Endothelial cell of umbilical vein (primary cell): ENCODE measurements around the gene SRA1. TPM values are rescaled to one million over a fixed set of nuclear protein-coding genes. Genes with fewer than 3 reads are reported as not detected.
A peak's percentile ranks its signal among the peaks of the same experiment; 100 is the strongest.

Experiments
- BruUV-seq: library from RNA; stranded (reverse); fragments of 400-500 nt; replicated peaks from 2 replicates; lab custom pipeline; 2021; lab: Mats Ljungman, UMichigan
- CTCF ChIA-PET: fragments of 300-600, 350-600 bp; sonication (Branson Sonifier 250); formaldehyde crosslinking; loops from one replicate; lab custom pipeline; 2021; ENCODE audit warnings: antibody characterized with exemption, inconsistent platforms; lab: Charles Lee
- POLR2A ChIA-PET: fragments of 300-600, 350-600 bp; sonication (Branson Sonifier 250); formaldehyde crosslinking; loops from one replicate; lab custom pipeline; 2021; ENCODE audit warnings: antibody characterized with exemption, inconsistent platforms; lab: Charles Lee
- DNase-seq: peaks from one replicate; pipeline ENCODE4 v3.0.0-alpha.2; 2011; ENCODE audit warnings: low read depth, low spot score
- FAIRE-seq: peaks from 2 replicates; lab custom pipeline; 2011; peaks lifted over from hg19 to GRCh38; lab: Jason Lieb, UNC
- H2AFZ ChIP-seq: 2 replicates; pipeline ENCODE4 v1.6.0; 2012; ENCODE audit warnings: low read depth, low read length, control low read depth, inconsistent platforms
- H3K27ac ChIP-seq: 2 replicates; pipeline ENCODE4 v1.5.1; 2011; ENCODE audit warnings: low read depth, mild to moderate bottlenecking, control low read depth, low read length, moderate library complexity; ENCODE audit not compliant: insufficient read depth
- H3K27me3 ChIP-seq, 2 experiments: 2 replicates each; pipeline versions ENCODE4 v1.6.0 to v1.6.1; 2011; ENCODE audit warnings: low read length in 2 of 2, mixed read lengths in 1 of 2; ENCODE audit not compliant: control insufficient read depth in 2 of 2, insufficient read depth in 2 of 2
- H3K36me3 ChIP-seq, 2 experiments: 2 replicates in 1 of 2; 3 replicates in 1 of 2; pipeline ENCODE4 v1.5.1; 2011; ENCODE audit warnings: low read length in 2 of 2, mild to moderate bottlenecking in 1 of 2, moderate library complexity in 1 of 2; ENCODE audit not compliant: control insufficient read depth in 2 of 2, insufficient read depth in 2 of 2; ENCODE audit errors: extremely low read depth in 1 of 2
- H3K4me1 ChIP-seq: 3 replicates; pipeline ENCODE4 v1.5.1; 2011; ENCODE audit warnings: mild to moderate bottlenecking, low read length; ENCODE audit not compliant: control insufficient read depth, insufficient read depth; ENCODE audit errors: extremely low read depth
- H3K4me2 ChIP-seq: 2 replicates; pipeline ENCODE4 v1.6.1; 2011; ENCODE audit warnings: low read length, control low read depth, mixed read lengths; ENCODE audit not compliant: insufficient read depth
- H3K4me3 ChIP-seq, 3 experiments: fragments of 200-600 bp in 1 of 3; sonication (generic), shearing (Covaris generic) in 1 of 3; replicated peaks in 1 of 3; 2 replicates each; pipeline ENCODE4 v1.5.1; 2011 to 2016; ENCODE audit warnings: control low read depth in 3 of 3, low read length in 3 of 3, mild to moderate bottlenecking in 2 of 3, inconsistent platforms in 1 of 3, low read depth in 1 of 3, moderate library complexity in 1 of 3; ENCODE audit not compliant: insufficient read depth in 1 of 3
- H3K79me2 ChIP-seq: 2 replicates; pipeline ENCODE4 v1.6.0; 2012; ENCODE audit warnings: low read length, inconsistent platforms; ENCODE audit not compliant: control insufficient read depth, insufficient read depth
- H3K9ac ChIP-seq: replicated peaks from 2 replicates; pipeline ENCODE3; 2011; ENCODE audit warnings: low read length, control low read depth; ENCODE audit not compliant: insufficient read depth; ENCODE audit errors: extremely low read depth
- H3K9me1 ChIP-seq: replicated peaks from 3 replicates; pipeline ENCODE4 v1.6.0; 2011; ENCODE audit warnings: mild to moderate bottlenecking, low read length; ENCODE audit not compliant: control insufficient read depth, insufficient read depth; ENCODE audit errors: extremely low read depth
- H3K9me3 ChIP-seq: replicated peaks from 2 replicates; pipeline ENCODE4 v1.5.1; 2012; ENCODE audit warnings: low read length, inconsistent platforms; ENCODE audit not compliant: control insufficient read depth, insufficient read depth
- H4K20me1 ChIP-seq: replicated peaks from 2 replicates; pipeline ENCODE3; 2011; ENCODE audit warnings: mild to moderate bottlenecking, low read length; ENCODE audit not compliant: control insufficient read depth, insufficient read depth; ENCODE audit errors: extremely low read depth
- CTCF ChIP-seq, 2 donors: IDR thresholded peaks; 1 replicate in 1 of 2; 2 replicates in 1 of 2; pipeline ENCODE4 v1.5.1; 2011; ENCODE audit warnings: low read length in 2 of 2, mild to moderate bottlenecking in 2 of 2, moderate library complexity in 2 of 2, control low read depth in 1 of 2, inconsistent platforms in 1 of 2, low read depth in 1 of 2; ENCODE audit not compliant: insufficient read depth in 1 of 2; ENCODE audit errors: extremely low read depth in 1 of 2
- EZH2 ChIP-seq: IDR thresholded peaks from 2 replicates; pipeline ENCODE4 v1.6.1; 2012; ENCODE audit warnings: borderline replicate concordance, low read depth, mild to moderate bottlenecking, moderate library complexity, low read length, inconsistent platforms; ENCODE audit not compliant: severe bottlenecking
- FOS ChIP-seq: IDR thresholded peaks from 2 replicates; pipeline ENCODE4 v1.6.1; 2011; ENCODE audit warnings: mild to moderate bottlenecking, low read length, moderate library complexity, borderline replicate concordance; ENCODE audit not compliant: insufficient read depth
- GATA2 ChIP-seq: IDR thresholded peaks from 2 replicates; pipeline ENCODE4 v1.7.0; 2011; ENCODE audit warnings: low read depth, mild to moderate bottlenecking, moderate library complexity, mixed read lengths, low read length; ENCODE audit not compliant: insufficient read length, insufficient read depth
- JUN ChIP-seq: IDR thresholded peaks from 2 replicates; pipeline ENCODE4 v1.6.1; 2011; ENCODE audit warnings: borderline replicate concordance, low read depth; ENCODE audit not compliant: insufficient read length, insufficient read depth
- MAX ChIP-seq: IDR thresholded peaks from 2 replicates; pipeline ENCODE4 v1.6.1; 2011; ENCODE audit not compliant: insufficient read depth, insufficient read length
- MYC ChIP-seq: IDR thresholded peaks from one replicate; pipeline ENCODE4 v1.6.1; 2011; ENCODE audit warnings: mild to moderate bottlenecking, low read depth, low read length
- POLR2A ChIP-seq: IDR thresholded peaks from 2 replicates; pipeline ENCODE4 v1.6.1; 2012; ENCODE audit warnings: low read depth, mild to moderate bottlenecking, control low read depth, low read length
- POLR2AphosphoS5 ChIP-seq: IDR thresholded peaks from 2 replicates; pipeline ENCODE4 v1.6.1; 2012; ENCODE audit warnings: low read depth, mild to moderate bottlenecking, control low read depth, low read length, moderate library complexity; ENCODE audit not compliant: insufficient read depth
- dilution Hi-C: fragments of 300-500 bp; cut with MboI; formaldehyde crosslinking; loops from one replicate; pipeline ENCODE4 v1.15.0; 2019; ENCODE audit warnings: low sequenced_read_pairs; ENCODE audit not compliant: extremely low pct_ligation_motif_present
- intact Hi-C: fragments of 100-400 bp; cut with micrococcal nuclease; formaldehyde crosslinking; loops from one replicate; pipeline ENCODE4 v1.10.0; 2022
- polyA plus RNA-seq, 4 experiments: library from polyadenylated mRNA; depleted of rRNA in 3 of 4; stranded (reverse) in 3 of 4; unstranded in 1 of 4; fragments of >200 nt; gene quantifications; 2 replicates each; pipeline versions ENCODE4 v1.2.1 to v1.2.3, GENCODE V29; 2011 to 2012; ENCODE audit warnings: missing spikeins in 1 of 4
- total RNA-seq: library from RNA; stranded (reverse); gene quantifications from 2 replicates; pipeline ENCODE4 v1.2.3, GENCODE V29; 2021

Gene SRA1
- total and polyA plus RNA-seq, 2 donors (not counting 3 experiments of a cell fraction or from before 2014, with no cell fraction given), result 17.6 to 19.7 TPM

DNA sequence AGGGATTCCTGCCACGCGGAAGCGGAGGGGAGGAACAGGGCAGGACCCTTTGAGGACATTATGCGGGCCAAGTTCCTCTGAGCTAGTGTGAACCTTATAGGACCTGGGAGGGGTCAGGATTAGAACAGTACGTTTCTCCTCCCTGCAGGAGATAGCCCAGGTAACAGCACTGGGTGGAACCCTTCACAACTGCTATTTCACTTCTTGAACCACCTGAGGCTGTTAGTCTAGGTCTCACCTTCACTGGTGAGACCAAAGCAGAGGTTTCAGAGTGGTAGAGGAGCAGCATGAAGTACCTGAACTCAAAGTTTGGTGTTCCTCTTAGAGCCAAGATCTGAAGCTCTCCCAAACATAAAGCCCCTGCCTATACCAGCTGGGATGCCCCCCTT is 9.0 kb downstream of the SRA1 start:
- TF ChIP-seq JUN (no peak), EZH2 (no peak), GATA2 (no peak), MAX (no peak), POLR2A (no peak), FOS (no peak), CTCF (IDR thresholded peaks at IDR 0.05; ENCODE audit: extremely low read depth in 1 of 2, insufficient read depth in 1 of 2, low read depth in 1 of 2, low read length in 2 of 2) (no peak), MYC (no peak), POLR2AphosphoS5 (no peak)

More for the DNA sequence above, 9.0 kb downstream of the SRA1 start:
- H3K27ac ChIP-seq, result no peak overlapping the region
- CTCF ChIA-PET, result interaction anchor here (1.0 to 3.9 kb wide), 13 partner anchors 10 to 175 kb away, joined by 3 to 50 read pairs (median 5); partner anchors contain the start of genes ANKHD1, CD14, SRA1 and TMCO6
- H3K4me2 ChIP-seq, result no peak overlapping the region
- H3K9me3 ChIP-seq, result no peaks in the 10 kb centered on the region
- no peak overlapping the region for H2AFZ ChIP-seq
- peaks cover 5% of the 10 kb centered on the region for H3K79me2 ChIP-seq
- POLR2A ChIA-PET, result interaction anchor here (1.7 to 2.6 kb wide), 3 partner anchors 9 to 146 kb away, joined by 4 to 14 read pairs (median 7); partner anchors contain the start of genes IK, NDUFA2 and SRA1
- dilution Hi-C loops (no loop called here), intact Hi-C loops (no loop called here)
- FAIRE-seq (peak; percentile 55), DNase-seq (no peak)
- H4K20me1 ChIP-seq, result no peaks in the 10 kb centered on the region
- H3K27me3 ChIP-seq, result no peaks in the 10 kb centered on the region
- H3K9me1 ChIP-seq, result no peaks in the 10 kb centered on the region
- H3K4me3 ChIP-seq, result no peak overlapping the region
- H3K36me3 ChIP-seq, result peaks cover 10 to 11% of the 10 kb centered on the region in 2 experiments
- no peak overlapping the region for H3K9ac ChIP-seq
- no TSS peak for BruUV-seq
- H3K4me1 ChIP-seq, result peaks cover 24% of the 10 kb centered on the region
